Measurements from ENCODE around the gene VIPAS39.

DNA sequence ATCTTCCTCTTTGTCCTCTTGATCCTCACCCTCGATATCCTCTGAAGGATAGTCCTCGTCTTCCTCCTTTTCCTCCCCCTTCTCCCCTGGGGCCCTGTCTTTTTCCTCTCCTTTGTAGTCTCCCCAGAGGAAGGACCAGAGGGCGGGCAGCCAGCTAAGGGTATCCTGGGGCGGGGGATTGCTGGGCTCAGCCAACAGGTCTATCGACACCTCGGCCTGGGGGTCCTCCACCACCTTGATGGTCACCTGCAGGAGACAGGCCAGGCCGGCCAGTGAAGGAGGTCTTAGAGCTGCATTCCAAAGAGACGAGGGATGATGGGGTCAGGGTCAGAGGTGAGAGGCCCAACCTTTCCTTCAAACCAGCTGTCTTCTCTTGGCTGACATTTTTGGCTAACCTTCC, 25.0 kb upstream of the VIPAS39 start:
- TF ChIP-seq, protein P1, sequence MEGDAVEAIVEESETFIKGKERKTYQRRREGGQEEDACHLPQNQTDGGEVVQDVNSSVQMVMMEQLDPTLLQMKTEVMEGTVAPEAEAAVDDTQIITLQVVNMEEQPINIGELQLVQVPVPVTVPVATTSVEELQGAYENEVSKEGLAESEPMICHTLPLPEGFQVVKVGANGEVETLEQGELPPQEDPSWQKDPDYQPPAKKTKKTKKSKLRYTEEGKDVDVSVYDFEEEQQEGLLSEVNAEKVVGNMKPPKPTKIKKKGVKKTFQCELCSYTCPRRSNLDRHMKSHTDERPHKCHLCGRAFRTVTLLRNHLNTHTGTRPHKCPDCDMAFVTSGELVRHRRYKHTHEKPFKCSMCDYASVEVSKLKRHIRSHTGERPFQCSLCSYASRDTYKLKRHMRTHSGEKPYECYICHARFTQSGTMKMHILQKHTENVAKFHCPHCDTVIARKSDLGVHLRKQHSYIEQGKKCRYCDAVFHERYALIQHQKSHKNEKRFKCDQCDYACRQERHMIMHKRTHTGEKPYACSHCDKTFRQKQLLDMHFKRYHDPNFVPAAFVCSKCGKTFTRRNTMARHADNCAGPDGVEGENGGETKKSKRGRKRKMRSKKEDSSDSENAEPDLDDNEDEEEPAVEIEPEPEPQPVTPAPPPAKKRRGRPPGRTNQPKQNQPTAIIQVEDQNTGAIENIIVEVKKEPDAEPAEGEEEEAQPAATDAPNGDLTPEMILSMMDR (conservative IDR thresholded peaks at IDR 0.05; ENCODE audit: low read depth, low read length): no peak
- no peak for TF ChIP-seq EZH2 (IDR thresholded peaks at IDR 0.05; ENCODE audit: borderline replicate concordance, low read depth, low read length, poor library complexity, severe bottlenecking)

All from A673 (cell line).